H1 (cell line): ENCODE data around the gene TJP3. TPM values are rescaled to one million over a fixed set of nuclear protein-coding genes. Genes with fewer than 3 reads are reported as not detected.

Source experiments
- CTCF ChIA-PET: fragments of 300-600 bp; sonication (Branson Sonifier 250); formaldehyde crosslinking; loops from one replicate; lab custom pipeline; 2021; ENCODE audit not compliant: partially characterized antibody; lab: Charles Lee
- POLR2A ChIA-PET: fragments of 300-600 bp; sonication (Branson Sonifier 250); formaldehyde crosslinking; loops from one replicate; lab custom pipeline; 2021; ENCODE audit warnings: inconsistent platforms; ENCODE audit not compliant: partially characterized antibody; lab: Charles Lee
- DNase-seq, 2 experiments: peaks; one replicate each; pipeline versions ENCODE4 v3.0.0 to v3.0.0-alpha.2; 2010 to 2022; ENCODE audit warnings: low spot score in 2 of 2, low read depth in 1 of 2, mixed read lengths in 1 of 2
- FAIRE-seq: peaks from 2 replicates; lab custom pipeline; 2011; peaks lifted over from hg19 to GRCh38; lab: Jason Lieb, UNC
- H2AFZ ChIP-seq: 2 replicates; pipeline ENCODE4 v1.8.1; 2012; ENCODE audit warnings: low read length, inconsistent platforms
- H2AK5ac ChIP-seq: 2 replicates; pipeline ENCODE4 v1.6.1; 2013; ENCODE audit warnings: low read depth, low read length
- H2BK120ac ChIP-seq: replicated peaks from 2 replicates; pipeline ENCODE3; 2013; ENCODE audit warnings: low read depth, low read length, inconsistent platforms
- H2BK12ac ChIP-seq: 2 replicates; pipeline ENCODE4 v1.6.1; 2013; ENCODE audit warnings: low read depth, low read length
- H2BK15ac ChIP-seq: 2 replicates; pipeline ENCODE4 v1.6.1; 2013; ENCODE audit warnings: low read length
- H2BK20ac ChIP-seq: 2 replicates; pipeline ENCODE4 v1.6.1; 2013; ENCODE audit warnings: low read length
- H2BK5ac ChIP-seq: 2 replicates; pipeline ENCODE4 v1.6.1; 2013; ENCODE audit warnings: low read depth, low read length
- H3K14ac ChIP-seq: 2 replicates; pipeline ENCODE4 v1.6.1; 2013; ENCODE audit warnings: inconsistent platforms; ENCODE audit not compliant: insufficient read length
- H3K18ac ChIP-seq: 2 replicates; pipeline ENCODE4 v1.6.1; 2013; ENCODE audit warnings: low read length; ENCODE audit errors: extremely low read depth
- H3K23ac ChIP-seq: 2 replicates; pipeline ENCODE4 v1.6.1; 2013; ENCODE audit warnings: inconsistent platforms; ENCODE audit not compliant: insufficient read length
- H3K23me2 ChIP-seq: 2 replicates; pipeline ENCODE4 v1.6.1; 2013; ENCODE audit warnings: low read depth, low read length
- H3K27ac ChIP-seq: 2 replicates; pipeline ENCODE4 v1.6.1; 2011; ENCODE audit warnings: low read depth, low read length, inconsistent platforms
- H3K27me3 ChIP-seq, 4 experiments: replicated peaks in 1 of 4; 1 replicate in 1 of 4; 2 replicates in 3 of 4; pipeline versions ENCODE4 v1.6.1 to v1.8.1; 2011 to 2013; ENCODE audit warnings: low read length in 3 of 4, mild to moderate bottlenecking in 3 of 4, inconsistent platforms in 2 of 4, mixed read lengths in 2 of 4, moderate library complexity in 1 of 4; ENCODE audit not compliant: control insufficient read depth in 3 of 4, insufficient read depth in 3 of 4; ENCODE audit errors: extremely low read depth in 1 of 4
- H3K36me3 ChIP-seq, 4 experiments: 2 replicates each; pipeline versions ENCODE4 v1.6.1 to v1.8.1; 2011 to 2013; ENCODE audit warnings: mild to moderate bottlenecking in 4 of 4, low read length in 3 of 4, moderate library complexity in 2 of 4, control low read depth in 1 of 4, inconsistent platforms in 1 of 4; ENCODE audit not compliant: insufficient read depth in 4 of 4, control insufficient read depth in 2 of 4
- H3K4ac ChIP-seq: replicated peaks from 2 replicates; pipeline ENCODE3; 2013; ENCODE audit warnings: low read length, low read depth, mixed read lengths, inconsistent platforms; ENCODE audit not compliant: insufficient read length
- H3K4me1 ChIP-seq, 4 experiments: replicated peaks in 1 of 4; 1 replicate in 1 of 4; 2 replicates in 3 of 4; pipeline versions ENCODE4 v1.6.1 to v1.8.1; 2011 to 2013; ENCODE audit warnings: low read length in 3 of 4, inconsistent platforms in 2 of 4, mixed read lengths in 1 of 4; ENCODE audit not compliant: insufficient read depth in 4 of 4, control insufficient read depth in 3 of 4
- H3K4me2 ChIP-seq, 2 experiments: 2 replicates each; pipeline versions ENCODE4 v1.6.1 to v1.8.1; 2011 to 2013; ENCODE audit warnings: low read depth in 2 of 2, low read length in 2 of 2, control low read depth in 1 of 2, inconsistent platforms in 1 of 2, mild to moderate bottlenecking in 1 of 2; ENCODE audit not compliant: insufficient read depth in 1 of 2
- H3K4me3 ChIP-seq, 4 experiments: fragments of 200-600, 300-600 bp in 1 of 4; sonication (generic), shearing (Covaris generic), sonication (Bioruptor Twin) in 1 of 4; 2 replicates each; pipeline versions ENCODE4 v1.5.1 to v1.8.1; 2011 to 2016; ENCODE audit warnings: low read length in 4 of 4, low read depth in 3 of 4, control low read depth in 2 of 4, inconsistent platforms in 2 of 4, mild to moderate bottlenecking in 2 of 4, mixed read lengths in 1 of 4, moderate library complexity in 1 of 4; ENCODE audit not compliant: insufficient read depth in 2 of 4; ENCODE audit errors: extremely low read depth in 1 of 4
- H3K56ac ChIP-seq: replicated peaks from 2 replicates; pipeline ENCODE3; 2013; ENCODE audit warnings: low read depth, mild to moderate bottlenecking, mixed read lengths, low read length, inconsistent platforms; ENCODE audit not compliant: insufficient read length
- H3K79me1 ChIP-seq: 2 replicates; pipeline ENCODE4 v1.6.1; 2013; ENCODE audit warnings: low read depth, low read length, control low read depth
- H3K79me2 ChIP-seq, 2 experiments: 2 replicates each; pipeline versions ENCODE4 v1.6.1 to v1.8.1; 2012 to 2013; ENCODE audit warnings: low read length in 2 of 2, mild to moderate bottlenecking in 2 of 2, inconsistent platforms in 1 of 2; ENCODE audit not compliant: insufficient read depth in 2 of 2, control insufficient read depth in 1 of 2
- H3K9ac ChIP-seq, 4 experiments: replicated peaks in 1 of 4; 1 replicate in 1 of 4; 2 replicates in 3 of 4; pipeline versions ENCODE4 v1.6.1 to v1.8.1; 2011 to 2013; ENCODE audit warnings: low read depth in 3 of 4, low read length in 3 of 4, control low read depth in 2 of 4, mild to moderate bottlenecking in 2 of 4, moderate library complexity in 2 of 4, inconsistent platforms in 1 of 4; ENCODE audit errors: extremely low read depth in 1 of 4
- H3K9me3 ChIP-seq, 2 experiments: 2 replicates each; pipeline versions ENCODE4 v1.6.1 to v1.8.1; 2012 to 2013; ENCODE audit warnings: mild to moderate bottlenecking in 2 of 2, moderate library complexity in 2 of 2, control low read depth in 1 of 2, inconsistent platforms in 1 of 2, low read depth in 1 of 2, low read length in 1 of 2, mixed read lengths in 1 of 2; ENCODE audit not compliant: insufficient read depth in 2 of 2
- H4K20me1 ChIP-seq, 2 experiments: replicated peaks in 1 of 2; 2 replicates each; pipeline versions ENCODE3 to v1.8.1; 2011 to 2013; ENCODE audit warnings: inconsistent platforms in 2 of 2, low read length in 2 of 2, mild to moderate bottlenecking in 1 of 2; ENCODE audit not compliant: insufficient read depth in 2 of 2, control insufficient read depth in 1 of 2
- H4K5ac ChIP-seq: 2 replicates; pipeline ENCODE4 v1.6.1; 2013; ENCODE audit warnings: low read length, low read depth, mixed read lengths, inconsistent platforms; ENCODE audit not compliant: insufficient read length
- H4K8ac ChIP-seq: 2 replicates; pipeline ENCODE4 v1.8.0; 2013; ENCODE audit warnings: mild to moderate bottlenecking, moderate library complexity, low read length, inconsistent platforms; ENCODE audit not compliant: insufficient read depth; ENCODE audit errors: extremely low read depth
- H4K91ac ChIP-seq: replicated peaks from 2 replicates; pipeline ENCODE3; 2013; ENCODE audit warnings: low read length, mixed read lengths, inconsistent platforms; ENCODE audit not compliant: insufficient read length
- BACH1 ChIP-seq: IDR thresholded peaks from 2 replicates; pipeline ENCODE4 v1.6.1; 2012; ENCODE audit warnings: low read length, improper control_type of control experiment
- CBX8 ChIP-seq: fragments of 300-800, 300-1000 bp; sonication (generic); IDR thresholded peaks from 2 replicates; pipeline ENCODE4 v1.7.1; 2016; ENCODE audit warnings: low read depth, low read length, borderline replicate concordance
- EGR1 ChIP-seq: IDR thresholded peaks from 2 replicates; pipeline ENCODE4 v1.6.1; 2011; ENCODE audit warnings: low read depth, low read length, borderline replicate concordance
- JUND ChIP-seq: IDR thresholded peaks from 2 replicates; pipeline ENCODE4 v1.6.1; 2011; ENCODE audit warnings: mild to moderate bottlenecking, improper control_type of control experiment, low read length
- KDM1A ChIP-seq: fragments of 200-600, 300-600 bp; sonication (generic); IDR thresholded peaks from 2 replicates; pipeline ENCODE4 v1.7.1; 2016; ENCODE audit warnings: mild to moderate bottlenecking, low read length, borderline replicate concordance
- NANOG ChIP-seq: IDR thresholded peaks from 2 replicates; pipeline ENCODE4 v1.6.1; 2011; ENCODE audit warnings: low read length, low read depth, mild to moderate bottlenecking, inconsistent platforms; ENCODE audit not compliant: insufficient read depth, poor library complexity, severe bottlenecking
- RNF2 ChIP-seq: fragments of 200-900, 300-1000 bp; sonication (generic); IDR thresholded peaks from 2 replicates; pipeline ENCODE4 v1.7.1; 2016; ENCODE audit warnings: borderline replicate concordance, low read depth, mild to moderate bottlenecking, antibody characterized with exemption, low read length; ENCODE audit not compliant: poor library complexity, severe bottlenecking; ENCODE audit errors: missing control alignments
- RXRA ChIP-seq: IDR thresholded peaks from 2 replicates; pipeline ENCODE4 v1.6.1; 2011; ENCODE audit warnings: low read depth, mild to moderate bottlenecking, low read length, moderate library complexity; ENCODE audit not compliant: insufficient read depth
- SIX5 ChIP-seq: IDR thresholded peaks from 2 replicates; pipeline ENCODE4 v1.6.1; 2011; ENCODE audit warnings: mild to moderate bottlenecking, low read depth, low read length
- SP1 ChIP-seq: IDR thresholded peaks from 2 replicates; pipeline ENCODE4 v1.6.1; 2011; ENCODE audit warnings: low read depth, low read length
- SP4 ChIP-seq: IDR thresholded peaks from 2 replicates; pipeline ENCODE4 v1.6.1; 2012; ENCODE audit warnings: low read length, inconsistent platforms
- TBP ChIP-seq: IDR thresholded peaks from 2 replicates; pipeline ENCODE4 v1.6.1; 2011; ENCODE audit warnings: low read depth, low read length, improper control_type of control experiment
- WGBS, 2 experiments: shearing (Covaris generic) in 1 of 2; methylation state at CpG; one replicate each; pipeline versions ENCODE4 v1.1.6 to v1.1.7; 2013 to 2015; ENCODE audit warnings: low lambda C conversion rate in 2 of 2, mixed read lengths in 2 of 2, inconsistent platforms in 1 of 2, low coverage in 1 of 2, missing lambda C conversion rate in 1 of 2; ENCODE audit not compliant: insufficient replicate concordance in 2 of 2, insufficient coverage in 1 of 2, insufficient read length in 1 of 2; ENCODE audit errors: extremely low coverage in 1 of 2, missing lambda C conversion rate in 1 of 2; 5-methylcytosine and 5-hydroxymethylcytosine counted together
- polyA plus RNA-seq, 7 experiments: library from polyadenylated mRNA; depleted of rRNA in 3 of 7; stranded (reverse) in 5 of 7; unstranded in 2 of 7; fragments of >200 nt in 5 of 7; fragments of 200-250 nt in 2 of 7; gene quantifications; 1 replicate in 5 of 7; 2 replicates in 1 of 7; 4 replicates in 1 of 7; pipeline versions ENCODE4 v1.2.1 to v1.2.3, GENCODE V29; 2011 to 2013; ENCODE audit warnings: missing spikeins in 2 of 7, mixed read lengths in 2 of 7
- total RNA-seq: library from RNA; stranded (reverse); fragmentation: NEBNext Ultra II Directional; extraction: Animal tissue kit (Norgen Biotek cat#: 25700); gene quantifications from 2 replicates; pipeline ENCODE4 v1.2.1, GENCODE V29; 2021

Gene TJP3
- total and polyA plus RNA-seq, 2 of the 8 experiments (the other 6 are each of a cell fraction or from before 2014, with no cell fraction given), result 17.1 to 26.1 TPM

DNA sequence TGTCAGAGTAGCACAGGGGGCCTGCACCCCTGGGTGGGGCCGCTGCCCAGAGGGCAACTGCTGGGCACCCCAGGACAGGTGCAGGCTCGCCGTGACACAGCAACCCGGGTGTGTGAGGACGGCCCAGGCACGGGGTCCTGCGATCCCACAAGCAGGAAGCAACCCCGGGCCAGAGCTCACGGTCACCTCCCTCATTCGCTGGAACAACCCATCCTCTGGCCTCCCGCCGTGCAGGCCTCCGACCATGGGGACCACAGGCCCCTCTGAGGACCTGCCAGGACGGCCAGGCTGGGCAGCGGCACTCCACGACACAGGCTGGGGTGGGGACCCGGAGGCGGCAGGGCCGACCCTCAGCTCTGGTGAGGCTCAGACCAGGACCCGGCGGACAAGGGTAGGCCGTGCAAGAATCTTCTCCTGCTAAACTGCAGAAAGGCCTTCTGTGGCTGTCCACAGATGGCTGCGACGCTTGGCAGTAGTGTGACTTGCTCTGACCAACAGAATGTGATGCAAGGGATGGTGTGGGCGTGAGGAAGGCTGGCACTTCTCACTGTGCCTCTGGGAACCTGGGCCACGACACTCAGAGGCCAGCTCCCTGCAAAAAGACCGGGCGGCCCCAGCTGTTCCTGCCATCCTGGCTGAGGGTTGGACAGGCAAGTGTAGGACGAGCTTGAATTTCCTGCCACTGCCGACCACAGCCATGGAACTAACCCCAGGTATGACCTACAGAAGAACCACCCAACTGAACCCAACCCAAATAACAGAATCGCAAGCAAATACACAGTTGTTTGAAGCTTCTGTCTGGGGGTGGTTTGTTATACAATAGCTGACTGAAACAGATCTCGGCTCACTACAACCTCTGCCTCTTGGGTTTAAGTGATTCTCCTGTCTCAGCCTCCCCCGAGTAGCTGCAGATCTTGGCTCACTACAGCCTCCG is 34.4 kb upstream of the TJP3 start:
- Histone ChIP-seq H2BK15ac (no peak overlapping the region), H2AK5ac (0 out of 2 replicates have a peak overlapping the region, but pooled peaks have one; percentile 13), H3K79me2 (peaks cover 0 to 3% of the 10 kb centered on the region in 2 experiments; a peak in 1 of 4 replicates), H4K8ac (no peak overlapping the region), H4K91ac (no peak overlapping the region), H3K4ac (no peak overlapping the region), H3K9ac (no peak overlapping the region), H3K56ac (no peak overlapping the region), H3K4me3 (no peak overlapping the region), H3K4me2 (no peak overlapping the region), H3K36me3 (no peaks in the 10 kb centered on the region), H2BK12ac (no peak overlapping the region), H4K5ac (no peak overlapping the region), H3K23ac (no peak overlapping the region), H4K20me1 (peaks cover 7 to 32% of the 10 kb centered on the region in 2 experiments), H3K79me1 (peaks cover 21% of the 10 kb centered on the region; the same call in 1 of the 2 replicates), H2AFZ (no peak overlapping the region), H3K4me1 (peaks cover 0 to 21% (median 10%) of the 10 kb centered on the region in 4 experiments; a peak in 5 of 7 replicates), H3K18ac (no peak overlapping the region), H3K14ac (no peak overlapping the region), H2BK120ac (no peak overlapping the region), H3K27ac (no peak overlapping the region), H3K9me3 (no peaks in the 10 kb centered on the region), H3K23me2 (peaks cover 10% of the 10 kb centered on the region; the same call in 1 of the 2 replicates), H2BK5ac (no peak overlapping the region), H2BK20ac (no peak overlapping the region), H3K27me3 (no peaks in the 10 kb centered on the region)
- DNase-seq, result no peak
- POLR2A ChIA-PET, result interaction anchor here (0.8 to 1.6 kb wide), 4 partner anchors 9 to 87 kb away, joined by 3 to 4 read pairs (median 4); no protein-coding TSS in a partner anchor
- 95% methylated on average over 30 of the region's 34 CpGs; no CpG with 5 or more reads in 1 of the 2 experiments for WGBS, 2 experiments
- CTCF ChIA-PET, result interaction anchor here (0.7 to 3.5 kb wide), 16 partner anchors 8 to 106 kb away, joined by 3 to 14 read pairs (median 4); no protein-coding TSS in a partner anchor
- FAIRE-seq, result no peak
- no peak for TF ChIP-seq TBP
- no peak for TF ChIP-seq CBX8
- TF ChIP-seq SP1, result no peak
- no peak for TF ChIP-seq NANOG
- TF ChIP-seq EGR1, result no peak
- TF ChIP-seq RXRA, result no peak
- no peak for TF ChIP-seq JUND
- TF ChIP-seq SP4, result no peak
- TF ChIP-seq SIX5, result no peak
- TF ChIP-seq RNF2, result no peak
- no peak for TF ChIP-seq KDM1A
- TF ChIP-seq BACH1, result no peak
